GM12865 (cell line): ENCODE measurements around the gene ZFPM1.

Source experiments
- DNase-seq: peaks from one replicate; pipeline ENCODE4 v3.0.0; 2010; ENCODE audit warnings: low read depth
- H3K4me3 ChIP-seq: 2 replicates; pipeline ENCODE4 v1.5.1; 2011; ENCODE audit warnings: mild to moderate bottlenecking, low read depth, low read length, control low read depth
- TF ChIP-seq, protein P1 (sequence below): IDR thresholded peaks from 2 replicates; pipeline ENCODE4 v1.5.1; 2011; ENCODE audit warnings: low read length, control low read depth, low read depth, inconsistent platforms; ENCODE audit not compliant: insufficient read depth; ENCODE audit errors: missing control alignments

ZFPM1 gene

GRCh38 chr16:88577166-88577565 lies 124.1 kb downstream of the ZFPM1 start:
- TF ChIP-seq, protein P1, sequence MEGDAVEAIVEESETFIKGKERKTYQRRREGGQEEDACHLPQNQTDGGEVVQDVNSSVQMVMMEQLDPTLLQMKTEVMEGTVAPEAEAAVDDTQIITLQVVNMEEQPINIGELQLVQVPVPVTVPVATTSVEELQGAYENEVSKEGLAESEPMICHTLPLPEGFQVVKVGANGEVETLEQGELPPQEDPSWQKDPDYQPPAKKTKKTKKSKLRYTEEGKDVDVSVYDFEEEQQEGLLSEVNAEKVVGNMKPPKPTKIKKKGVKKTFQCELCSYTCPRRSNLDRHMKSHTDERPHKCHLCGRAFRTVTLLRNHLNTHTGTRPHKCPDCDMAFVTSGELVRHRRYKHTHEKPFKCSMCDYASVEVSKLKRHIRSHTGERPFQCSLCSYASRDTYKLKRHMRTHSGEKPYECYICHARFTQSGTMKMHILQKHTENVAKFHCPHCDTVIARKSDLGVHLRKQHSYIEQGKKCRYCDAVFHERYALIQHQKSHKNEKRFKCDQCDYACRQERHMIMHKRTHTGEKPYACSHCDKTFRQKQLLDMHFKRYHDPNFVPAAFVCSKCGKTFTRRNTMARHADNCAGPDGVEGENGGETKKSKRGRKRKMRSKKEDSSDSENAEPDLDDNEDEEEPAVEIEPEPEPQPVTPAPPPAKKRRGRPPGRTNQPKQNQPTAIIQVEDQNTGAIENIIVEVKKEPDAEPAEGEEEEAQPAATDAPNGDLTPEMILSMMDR = no peak
- DNase-seq = no peak
- no peak overlapping the region for H3K4me3 ChIP-seq

- TF ChIP-seq, protein P1 = no peak
These were observed 125.6 kb downstream of the ZFPM1 start for GRCh38 chr16:88578446-88579313.

GRCh38 chr16:88580371-88580770 lies 127.3 kb downstream of the ZFPM1 start:
- no peak overlapping the region for H3K4me3 ChIP-seq
- no peak for DNase-seq
- TF ChIP-seq, protein P1 = no peak

More at GRCh38 chr16:88578446-88579313, 125.6 kb downstream of the ZFPM1 start:
- no peak overlapping the region for H3K4me3 ChIP-seq
- no peak for DNase-seq

DNA sequence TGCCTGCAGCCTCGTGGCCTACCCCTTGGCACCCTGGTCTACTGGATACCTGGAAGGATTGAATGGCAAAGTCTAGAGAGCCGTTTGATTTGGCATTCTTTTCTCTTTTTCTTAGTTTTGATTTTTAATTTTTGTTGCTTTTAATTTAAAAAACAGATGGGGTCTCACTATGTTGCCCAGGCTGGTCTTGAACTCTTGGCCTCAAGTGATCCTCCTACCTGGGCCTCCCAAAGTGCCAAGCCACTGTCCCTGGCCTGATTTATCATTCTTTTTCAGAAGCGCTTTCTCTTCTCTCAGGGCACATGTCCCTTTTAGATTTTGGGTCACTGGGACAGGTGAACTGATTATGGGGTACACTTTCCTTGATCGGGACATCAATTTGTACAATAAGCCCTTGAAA lies 128.0 kb downstream of the ZFPM1 start:
- TF ChIP-seq, protein P1 = no peak
- no peak for DNase-seq
- H3K4me3 ChIP-seq = no peak overlapping the region

DNA sequence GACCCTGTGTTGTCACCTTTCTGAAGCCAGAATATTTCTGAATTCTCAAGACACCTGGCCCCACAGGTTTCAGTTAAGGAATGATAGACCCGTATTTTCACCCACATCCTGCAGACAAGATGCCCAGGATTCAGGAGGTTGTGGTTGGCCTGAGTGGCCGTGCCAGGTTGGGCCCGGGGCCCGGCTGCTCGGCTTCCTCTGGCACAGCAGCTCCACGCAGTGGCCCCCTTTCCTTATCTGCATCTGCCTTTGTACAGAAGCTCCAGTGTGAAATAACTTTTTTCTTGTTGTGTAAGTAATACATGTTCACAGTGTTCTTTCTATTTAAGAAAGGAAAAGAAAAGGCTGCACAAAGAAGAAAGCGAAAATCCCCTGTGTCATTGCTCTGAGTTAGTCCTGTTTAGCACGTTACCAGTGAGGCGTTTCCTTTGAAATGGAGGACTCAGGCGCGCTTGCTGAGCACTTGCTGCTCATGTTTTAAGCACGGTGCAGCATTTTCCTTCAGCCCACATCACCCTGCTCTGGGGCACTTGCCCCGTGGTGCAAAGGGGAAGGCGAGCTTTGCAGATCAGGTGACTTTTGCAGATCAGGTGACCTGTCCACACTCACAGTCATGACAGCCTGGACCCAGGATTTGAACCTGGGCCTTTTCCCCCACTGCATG lies 130.0 kb downstream of the ZFPM1 start:
- TF ChIP-seq, protein P1 = no peak
- DNase-seq = no peak

GRCh38 chr16:88584676-88585075 lies 131.6 kb downstream of the ZFPM1 start:
- no peak overlapping the region for H3K4me3 ChIP-seq
- DNase-seq = no peak
- TF ChIP-seq, protein P1 = no peak

More for the DNA sequence above, 130.0 kb downstream of the ZFPM1 start:
- no peak overlapping the region for H3K4me3 ChIP-seq

DNA sequence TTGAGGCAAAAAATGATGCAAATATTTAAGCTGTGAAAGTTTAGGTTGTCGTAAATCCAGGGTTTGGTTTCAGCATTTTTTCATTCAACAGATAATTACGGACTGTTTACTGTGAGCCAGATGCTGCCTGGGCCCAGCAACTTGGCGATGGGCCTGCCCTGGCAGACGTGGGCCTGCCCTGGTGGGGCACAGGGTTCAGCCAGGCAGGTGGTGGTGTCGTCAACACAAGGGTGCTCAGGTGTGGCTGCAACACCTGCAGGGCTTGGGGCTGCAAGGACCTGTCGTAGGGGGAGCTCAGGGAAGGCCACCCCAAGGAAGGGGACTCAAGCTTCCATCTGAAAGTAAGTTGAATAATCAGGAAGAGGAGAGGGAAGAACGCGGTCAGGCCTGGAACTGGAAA lies 132.2 kb downstream of the ZFPM1 start:
- DNase-seq = no peak
- TF ChIP-seq, protein P1 = no peak
- no peak overlapping the region for H3K4me3 ChIP-seq
